ENCODE data around the gene ARID1B.

Gene ARID1B

GRCh38 chr6:156828280-156828703 lies 51.1 kb downstream of the ARID1B start:
- no peak for DNase-seq

GRCh38 chr6:156830126-156830525 lies 52.9 kb downstream of the ARID1B start:
- no peak for DNase-seq

GRCh38 chr6:156832231-156832647 lies 55.1 kb downstream of the ARID1B start:
- DNase-seq = peak; percentile 91

- no peak for DNase-seq
These were observed 55.5 kb downstream of the ARID1B start for GRCh38 chr6:156832669-156833068.

- peak; percentile 73 for DNase-seq
These were observed 56.6 kb downstream of the ARID1B start for GRCh38 chr6:156833755-156834154.

- no peak for DNase-seq
These were observed 62.0 kb downstream of the ARID1B start for GRCh38 chr6:156839129-156839528.

- no peak for DNase-seq
These were observed 62.4 kb downstream of the ARID1B start for GRCh38 chr6:156839591-156840001.

- no peak for DNase-seq
These were observed 63.0 kb downstream of the ARID1B start for GRCh38 chr6:156840136-156840535.

- no peak for DNase-seq
These were observed 63.4 kb downstream of the ARID1B start for GRCh38 chr6:156840606-156841005.

- DNase-seq = no peak
These were observed 64.3 kb downstream of the ARID1B start for GRCh38 chr6:156841508-156841907.

GRCh38 chr6:156842598-156843250 lies 65.5 kb downstream of the ARID1B start:
- DNase-seq = no peak

- DNase-seq = no peak
These were observed 66.9 kb downstream of the ARID1B start for GRCh38 chr6:156844089-156844488.

GRCh38 chr6:156845454-156846155 lies 68.4 kb downstream of the ARID1B start:
- no peak for DNase-seq

- DNase-seq = no peak
These were observed 69.8 kb downstream of the ARID1B start for GRCh38 chr6:156846845-156847599.

- no peak for DNase-seq
These were observed 70.9 kb downstream of the ARID1B start for GRCh38 chr6:156848123-156848522.

- peak; percentile 9 for DNase-seq
These were observed 71.4 kb downstream of the ARID1B start for GRCh38 chr6:156848533-156848932.

GRCh38 chr6:156849806-156850205 lies 72.6 kb downstream of the ARID1B start:
- DNase-seq = no peak

- DNase-seq = no peak
These were observed 73.2 kb downstream of the ARID1B start for GRCh38 chr6:156850353-156850752.

GRCh38 chr6:156851454-156851921 lies 74.3 kb downstream of the ARID1B start:
- no peak for DNase-seq

GRCh38 chr6:156852147-156852857 lies 75.1 kb downstream of the ARID1B start:
- no peak for DNase-seq

- no peak for DNase-seq
These were observed 75.7 kb downstream of the ARID1B start for GRCh38 chr6:156852858-156853216.

GRCh38 chr6:156853733-156854132 lies 76.6 kb downstream of the ARID1B start:
- DNase-seq = no peak

Data from NCI-H748 treated with DMSO at 0.1 percent for 48 hours (cell line).